ENCODE results near the gene COL11A2.
"Not testable (repeated sequence)": the region's sequence is repeated elsewhere in the genome, so short reads cannot be mapped to it uniquely, and the experiment has no call there.

Gene COL11A2

DNA sequence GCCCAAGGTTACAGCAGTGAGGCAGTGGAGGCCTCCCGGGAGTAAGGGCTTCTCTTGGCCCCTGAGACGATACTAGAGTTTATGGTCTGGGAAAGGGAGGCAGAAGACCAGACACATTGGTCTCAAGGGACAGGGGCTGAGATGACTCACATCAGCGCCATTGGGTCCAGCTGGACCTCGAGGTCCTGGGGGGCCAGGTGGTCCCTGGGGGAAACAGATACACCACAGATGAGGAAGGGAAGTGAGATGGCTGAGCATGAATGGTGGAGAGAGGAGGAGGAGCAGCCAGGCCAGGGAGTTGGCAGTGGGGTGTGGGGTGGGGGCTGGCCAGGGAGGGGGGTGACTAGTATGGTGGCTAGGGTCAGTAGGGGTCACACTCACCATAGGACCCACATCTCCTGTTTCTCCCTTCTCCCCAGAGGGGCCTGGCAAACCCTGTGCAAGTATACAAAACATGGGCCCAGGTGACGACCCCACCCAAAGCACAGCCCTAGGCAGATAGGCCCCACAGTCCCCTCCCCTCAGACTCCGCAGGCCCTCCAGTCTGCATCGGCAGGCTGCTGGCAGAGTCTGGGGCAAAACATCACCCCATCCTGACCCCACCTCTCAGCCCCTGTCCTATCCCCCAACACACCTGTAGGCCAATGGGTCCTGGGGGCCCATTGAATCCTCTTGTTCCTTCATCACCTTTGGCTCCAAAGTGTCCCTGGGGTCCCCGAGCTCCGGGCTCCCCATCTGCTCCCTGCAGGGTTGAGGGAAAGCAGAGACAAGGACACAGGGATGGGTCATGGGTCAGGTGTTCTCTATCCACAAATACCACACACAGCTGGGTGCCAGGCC, 21.9 kb downstream of the COL11A2 start:
- DNase-seq = no peak

DNA sequence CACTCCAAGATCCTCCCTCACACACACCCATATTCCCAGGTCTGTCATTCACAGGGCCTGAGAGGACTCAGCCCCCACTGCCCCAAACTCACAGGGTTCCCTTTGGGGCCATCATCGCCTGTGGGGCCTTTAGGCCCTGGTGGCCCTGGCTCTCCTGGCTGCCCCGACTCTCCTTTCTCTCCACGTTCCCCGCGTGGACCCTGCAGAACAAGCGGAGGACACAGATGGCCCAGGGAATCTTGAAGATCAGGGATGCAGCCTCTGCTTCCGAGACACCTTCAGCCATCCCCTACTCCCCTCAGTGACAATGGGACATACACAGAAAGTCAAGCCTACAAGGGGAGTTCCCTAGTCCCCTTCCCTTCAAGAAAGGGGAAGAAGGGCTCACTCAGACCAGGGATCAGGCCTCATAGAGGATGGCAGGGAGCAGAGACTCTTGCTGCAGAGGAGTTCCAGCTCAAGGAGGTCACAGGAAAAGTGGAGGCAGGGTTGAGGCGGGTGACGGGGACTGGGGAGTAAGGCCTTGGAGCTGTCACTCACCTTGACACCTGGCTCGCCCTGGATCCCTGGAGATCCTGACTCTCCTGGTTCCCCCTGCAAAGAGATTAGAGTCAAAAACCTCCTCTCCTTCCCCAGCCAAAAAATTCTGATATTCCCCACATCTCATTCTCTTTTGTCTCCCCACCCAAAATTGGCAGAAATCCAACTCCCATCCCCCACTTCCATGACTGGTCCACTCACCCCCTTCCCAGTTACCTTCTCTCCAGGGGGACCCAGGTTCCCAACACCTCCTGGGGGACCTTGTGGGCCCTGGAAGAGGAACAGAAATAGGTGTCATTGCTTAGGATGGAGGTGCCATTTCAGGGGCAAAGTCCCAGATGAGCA, 22.7 kb downstream of the COL11A2 start:
- DNase-seq = no peak

- DNase-seq = no peak
Measured at GRCh38 chr6:33168639-33169038, 23.6 kb downstream of the COL11A2 start.

DNA sequence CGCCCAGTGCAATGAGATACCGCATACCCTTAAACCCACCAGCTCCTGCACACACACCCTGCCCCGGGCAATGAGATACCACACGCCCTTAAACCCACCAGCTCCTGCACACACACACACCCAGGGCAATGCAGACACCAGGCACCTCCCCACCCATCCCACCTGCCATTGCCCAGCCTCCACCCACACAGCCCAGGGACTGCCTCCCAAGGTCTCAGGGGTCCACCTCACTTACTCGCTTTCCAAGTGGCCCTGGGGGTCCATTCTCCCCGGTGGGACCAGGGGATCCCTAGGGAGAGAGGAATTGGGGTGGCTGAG, 24.0 kb downstream of the COL11A2 start:
- no peak for DNase-seq

GRCh38 chr6:33167374-33168283, 24.6 kb downstream of the COL11A2 start:
- DNase-seq = no peak

GRCh38 chr6:33166811-33167210, 25.5 kb downstream of the COL11A2 start:
- no peak for DNase-seq

GRCh38 chr6:33166363-33166762, 25.9 kb downstream of the COL11A2 start:
- DNase-seq = no peak

GRCh38 chr6:33165581-33166258, 26.5 kb downstream of the COL11A2 start:
- no peak for DNase-seq

- DNase-seq = no peak
Measured at GRCh38 chr6:33164665-33165373, 27.4 kb downstream of the COL11A2 start.

DNA sequence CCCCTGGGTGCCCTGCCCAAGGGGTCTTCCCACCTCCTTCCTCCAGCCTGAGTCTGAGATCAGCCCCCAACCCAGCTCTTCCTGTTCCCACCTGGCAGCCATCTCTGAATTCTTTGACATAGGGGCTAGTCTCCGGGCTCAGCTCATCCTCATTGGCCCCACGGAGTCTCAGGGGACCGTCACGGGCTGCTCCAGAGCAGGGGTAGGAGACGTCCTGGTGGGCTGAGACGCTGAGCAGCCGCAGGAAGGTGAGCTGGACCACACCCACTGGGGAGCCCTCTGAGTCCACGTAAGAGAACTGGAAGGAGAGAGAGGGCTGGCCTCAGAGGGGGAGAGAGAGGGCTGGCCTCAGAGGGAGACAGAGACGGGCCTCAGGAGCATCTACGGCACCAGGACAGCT, 28.1 kb downstream of the COL11A2 start:
- DNase-seq = no peak

DNA sequence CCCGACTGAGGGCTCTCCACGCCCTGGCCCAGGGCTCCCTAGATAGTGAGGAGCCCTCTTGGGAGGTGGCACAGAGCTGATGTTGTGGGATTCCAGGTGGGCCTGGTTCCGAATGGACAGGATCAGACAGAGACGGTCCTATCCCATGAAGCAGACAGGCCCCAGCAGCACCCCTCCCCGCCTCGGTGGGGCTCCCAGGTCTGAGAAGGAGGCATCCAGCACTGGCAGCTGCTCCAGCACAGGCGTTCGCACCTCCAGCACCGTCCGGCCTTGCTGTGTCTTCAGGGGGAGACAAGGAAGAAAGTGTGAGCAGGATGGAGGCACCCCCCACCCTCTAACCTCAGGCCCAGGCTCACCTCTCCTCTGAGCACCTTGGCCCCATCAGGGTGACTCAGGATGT, 28.7 kb downstream of the COL11A2 start:
- DNase-seq = no peak

DNA sequence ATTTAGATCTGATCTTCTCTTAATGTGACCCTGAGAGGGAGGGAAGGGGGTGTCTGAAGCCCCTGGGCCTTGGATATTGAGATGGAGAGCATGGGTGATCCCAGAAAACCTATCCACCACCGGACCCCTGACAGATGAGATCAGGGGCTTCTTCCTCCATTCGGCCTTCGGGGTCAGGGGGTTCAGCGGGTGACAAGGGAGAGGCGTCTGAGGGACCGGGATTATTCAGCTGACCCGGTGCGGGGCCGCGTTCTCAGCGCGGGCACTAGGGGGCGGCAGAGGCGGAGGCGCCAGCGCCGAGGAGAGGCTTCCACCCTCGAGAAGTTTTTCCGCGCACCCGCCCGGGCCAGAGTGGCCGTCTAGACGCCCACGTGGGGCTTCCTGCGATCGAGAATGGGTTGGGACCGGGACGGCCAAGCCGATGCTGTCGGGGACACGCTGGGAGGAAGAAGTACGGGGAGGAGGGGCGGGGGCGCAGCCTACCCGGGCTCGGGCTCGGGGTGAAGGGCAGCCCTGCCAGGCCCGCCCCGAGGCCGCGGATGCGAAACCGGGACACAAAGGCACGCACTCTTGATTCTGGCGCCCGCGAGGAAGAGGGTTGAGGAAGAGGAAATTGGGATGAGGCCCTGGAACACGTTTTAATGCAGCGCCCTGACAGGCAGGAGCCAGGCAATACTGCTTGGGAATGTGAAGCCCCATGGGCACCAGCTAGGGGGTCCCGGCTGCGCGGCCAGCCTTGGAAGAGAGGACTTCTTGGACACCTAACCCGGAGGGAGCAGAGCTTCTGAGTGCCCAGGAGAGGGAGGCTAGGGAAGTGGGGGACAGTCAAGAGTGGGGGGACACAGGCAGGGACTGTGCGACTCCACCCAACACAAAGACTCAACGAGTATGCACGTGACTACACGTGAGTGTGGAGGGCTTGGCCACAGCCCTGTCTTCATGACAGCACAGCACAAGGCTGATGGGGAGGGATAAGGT, 30.6 kb downstream of the COL11A2 start:
- peak; percentile 45 to 74 for DNase-seq

GRCh38 chr6:33160728-33161344, 31.4 kb downstream of the COL11A2 start:
- DNase-seq = peak; percentile 96 to 97

- DNase-seq = no peak
Measured at GRCh38 chr6:33160096-33160495, 32.2 kb downstream of the COL11A2 start.

GRCh38 chr6:33156964-33157363, 35.3 kb downstream of the COL11A2 start:
- no peak for DNase-seq

- no peak for DNase-seq
Measured at GRCh38 chr6:33156561-33156960, 35.7 kb downstream of the COL11A2 start.

- no peak for DNase-seq
Measured at GRCh38 chr6:33154349-33154748, 37.9 kb downstream of the COL11A2 start.

GRCh38 chr6:33151050-33151449, 41.2 kb downstream of the COL11A2 start:
- DNase-seq = no peak

DNA sequence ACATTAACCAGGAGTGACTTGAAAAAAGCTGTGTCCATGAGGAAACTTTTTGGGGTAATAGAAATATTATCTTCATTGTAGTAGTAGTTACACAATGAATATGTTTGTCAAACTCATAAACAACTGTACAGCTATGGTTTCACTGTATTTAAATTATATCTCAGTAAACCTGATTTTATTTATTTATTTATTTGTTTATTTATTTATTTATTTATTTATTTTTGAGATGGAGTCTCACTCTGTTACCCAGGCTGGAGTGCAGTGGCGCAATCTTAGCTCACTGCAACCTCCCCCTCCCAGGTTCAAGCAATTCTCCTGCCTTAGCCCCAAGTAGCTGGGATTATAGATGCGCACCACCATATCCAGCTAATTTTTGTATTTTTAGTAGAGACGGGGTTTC, 41.7 kb downstream of the COL11A2 start:
- DNase-seq = not testable (repeated sequence)
